GM12874 (cell line): Measurements from ENCODE around the gene FBXL5.

Source experiments
- CTCF ChIP-seq: IDR thresholded peaks from 2 replicates; pipeline ENCODE4 v1.5.1; 2011; ENCODE audit warnings: low read depth, mild to moderate bottlenecking, control low read depth, low read length, moderate library complexity; ENCODE audit not compliant: insufficient read depth

Gene FBXL5

GRCh38 chr4:15675356-15675755, 20.2 kb upstream of the FBXL5 start:
- TF ChIP-seq CTCF, result no peak

GRCh38 chr4:15674926-15675325, 19.8 kb upstream of the FBXL5 start:
- no peak for TF ChIP-seq CTCF

- no peak for TF ChIP-seq CTCF
Observed at GRCh38 chr4:15674046-15674445, 18.9 kb upstream of the FBXL5 start.

- no peak for TF ChIP-seq CTCF
Observed at GRCh38 chr4:15673337-15673736, 18.2 kb upstream of the FBXL5 start.

GRCh38 chr4:15672101-15672500, 16.9 kb upstream of the FBXL5 start:
- TF ChIP-seq CTCF, result no peak

GRCh38 chr4:15670576-15670975, 15.4 kb upstream of the FBXL5 start:
- TF ChIP-seq CTCF, result no peak

GRCh38 chr4:15668566-15669435, 13.6 kb upstream of the FBXL5 start:
- TF ChIP-seq CTCF, result no peak
